Suppressor macrophage treated with lipopolysaccharide for 1 hour (primary cell): Measurements from ENCODE around the gene P3H3.

Experiments used
- DNase-seq, 3 donors: peaks; one replicate each; pipeline ENCODE4 v3.0.0-alpha.2; 2020 to 2022

P3H3 gene

GRCh38 chr12:6799147-6799546 is 29.1 kb upstream of the P3H3 start:
- DNase-seq: no peak

DNA sequence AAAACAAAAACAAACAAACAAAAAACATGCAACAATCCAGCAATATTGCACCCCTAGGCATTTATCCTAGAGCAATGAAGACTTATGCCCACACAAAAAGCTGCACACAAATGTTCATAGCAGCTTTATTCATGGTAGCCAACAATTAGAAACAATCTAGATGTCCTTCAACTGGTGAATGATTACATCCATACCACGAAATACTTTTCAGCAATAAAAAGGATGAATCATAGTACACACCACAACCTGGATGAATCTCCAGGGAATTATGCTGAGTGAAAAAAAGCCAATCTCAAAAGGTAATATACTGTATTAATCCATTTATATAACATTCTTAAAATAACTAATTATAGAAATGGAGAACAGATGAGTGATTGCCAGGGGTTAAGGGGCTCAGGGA is 21.0 kb upstream of the P3H3 start:
- no peak for DNase-seq

- no peak for DNase-seq
Observed at GRCh38 chr12:6809056-6809455, 19.2 kb upstream of the P3H3 start.

DNA sequence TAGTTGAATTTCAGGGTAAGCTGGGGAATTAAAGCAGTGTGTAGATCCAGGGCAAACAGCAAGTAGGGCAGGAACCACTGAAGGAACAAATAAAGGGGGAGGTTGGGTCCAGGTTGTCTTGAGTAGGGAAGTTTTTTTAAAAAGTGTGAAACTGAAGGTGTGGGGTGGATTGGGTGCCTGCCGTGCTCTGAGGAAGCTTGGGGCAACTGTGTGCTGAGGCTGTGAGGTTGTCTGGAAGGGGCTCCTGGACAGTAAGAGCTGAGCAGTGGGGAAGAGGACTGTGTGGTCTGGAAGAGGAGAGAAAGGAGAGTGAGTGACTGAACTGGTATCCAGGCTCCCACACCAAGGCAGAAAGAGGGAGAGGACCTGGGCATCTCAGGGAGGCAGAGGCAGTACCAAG is 17.4 kb upstream of the P3H3 start:
- no peak for DNase-seq

- DNase-seq: peak in 1 of 3 donors; percentile 18
Observed at GRCh38 chr12:6813363-6813762, 14.8 kb upstream of the P3H3 start.

DNA sequence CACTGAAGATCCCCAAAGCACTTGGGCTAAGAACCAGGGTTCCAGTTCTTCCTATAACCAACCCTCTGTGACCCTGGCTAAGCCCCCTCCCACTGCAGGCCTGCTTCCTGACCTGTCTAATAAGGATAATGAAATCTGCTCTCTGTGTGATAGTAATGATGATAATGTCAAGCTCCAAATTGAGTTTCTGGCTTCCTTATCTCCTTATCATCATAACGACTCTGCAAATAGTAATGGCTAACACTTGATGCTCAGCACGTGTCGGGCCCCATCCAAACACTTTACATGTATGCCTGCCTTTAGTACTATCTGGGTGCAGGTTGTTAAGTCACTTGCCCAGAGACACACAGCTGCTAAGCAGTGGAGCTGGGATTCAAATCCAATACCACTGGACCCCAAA is 11.6 kb upstream of the P3H3 start:
- no peak for DNase-seq

DNA sequence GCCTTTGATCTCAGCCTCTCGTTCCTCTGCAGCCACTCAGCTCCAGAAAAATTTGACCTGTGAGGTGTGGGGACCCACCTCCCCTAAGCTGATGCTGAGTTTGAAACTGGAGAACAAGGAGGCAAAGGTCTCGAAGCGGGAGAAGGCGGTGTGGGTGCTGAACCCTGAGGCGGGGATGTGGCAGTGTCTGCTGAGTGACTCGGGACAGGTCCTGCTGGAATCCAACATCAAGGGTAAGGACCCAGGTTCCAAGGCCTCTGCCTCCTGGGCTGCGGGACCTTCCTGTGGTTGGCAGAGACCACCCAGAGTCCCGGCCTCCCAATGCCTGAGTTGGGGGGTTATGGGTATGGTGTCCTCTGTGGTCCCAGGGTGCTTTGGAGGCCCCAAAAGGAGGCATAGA is 11.1 kb upstream of the P3H3 start:
- no peak for DNase-seq

GRCh38 chr12:6817662-6818157 is 10.5 kb upstream of the P3H3 start:
- DNase-seq: no peak

DNA sequence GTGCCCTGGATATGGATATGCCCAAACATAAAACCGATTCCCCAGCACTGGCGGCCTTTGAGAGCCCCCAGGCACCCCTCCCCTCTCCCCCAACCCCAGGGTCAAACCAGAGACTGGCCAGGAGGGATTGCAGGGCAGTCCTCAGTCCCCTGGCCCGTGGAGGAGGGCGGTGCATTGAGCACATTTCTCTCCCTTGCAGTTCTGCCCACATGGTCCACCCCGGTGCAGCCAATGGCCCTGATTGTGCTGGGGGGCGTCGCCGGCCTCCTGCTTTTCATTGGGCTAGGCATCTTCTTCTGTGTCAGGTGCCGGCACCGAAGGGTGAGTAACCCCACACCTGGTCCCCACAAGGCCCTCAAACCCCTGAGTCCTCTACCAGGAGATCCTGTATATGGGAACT is 10.0 kb upstream of the P3H3 start:
- no peak for DNase-seq

DNA sequence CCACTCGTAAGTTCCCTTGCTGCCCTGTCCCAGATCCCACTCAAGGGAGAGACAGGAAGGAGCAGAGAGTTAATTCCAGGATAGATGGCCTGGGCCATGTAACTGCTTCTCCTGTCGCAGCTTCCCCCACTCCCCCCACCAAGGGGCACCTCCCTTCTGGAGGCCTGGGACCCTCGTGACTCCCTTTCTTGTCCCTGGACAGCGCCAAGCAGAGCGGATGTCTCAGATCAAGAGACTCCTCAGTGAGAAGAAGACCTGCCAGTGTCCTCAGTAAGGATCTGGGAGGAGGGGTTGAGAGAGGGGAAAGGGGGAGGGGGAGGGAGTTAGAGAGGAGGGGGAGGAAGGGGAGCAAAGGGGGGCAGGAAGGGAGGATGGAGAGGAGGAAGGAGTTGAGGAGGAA is 9.6 kb upstream of the P3H3 start:
- no peak for DNase-seq

DNA sequence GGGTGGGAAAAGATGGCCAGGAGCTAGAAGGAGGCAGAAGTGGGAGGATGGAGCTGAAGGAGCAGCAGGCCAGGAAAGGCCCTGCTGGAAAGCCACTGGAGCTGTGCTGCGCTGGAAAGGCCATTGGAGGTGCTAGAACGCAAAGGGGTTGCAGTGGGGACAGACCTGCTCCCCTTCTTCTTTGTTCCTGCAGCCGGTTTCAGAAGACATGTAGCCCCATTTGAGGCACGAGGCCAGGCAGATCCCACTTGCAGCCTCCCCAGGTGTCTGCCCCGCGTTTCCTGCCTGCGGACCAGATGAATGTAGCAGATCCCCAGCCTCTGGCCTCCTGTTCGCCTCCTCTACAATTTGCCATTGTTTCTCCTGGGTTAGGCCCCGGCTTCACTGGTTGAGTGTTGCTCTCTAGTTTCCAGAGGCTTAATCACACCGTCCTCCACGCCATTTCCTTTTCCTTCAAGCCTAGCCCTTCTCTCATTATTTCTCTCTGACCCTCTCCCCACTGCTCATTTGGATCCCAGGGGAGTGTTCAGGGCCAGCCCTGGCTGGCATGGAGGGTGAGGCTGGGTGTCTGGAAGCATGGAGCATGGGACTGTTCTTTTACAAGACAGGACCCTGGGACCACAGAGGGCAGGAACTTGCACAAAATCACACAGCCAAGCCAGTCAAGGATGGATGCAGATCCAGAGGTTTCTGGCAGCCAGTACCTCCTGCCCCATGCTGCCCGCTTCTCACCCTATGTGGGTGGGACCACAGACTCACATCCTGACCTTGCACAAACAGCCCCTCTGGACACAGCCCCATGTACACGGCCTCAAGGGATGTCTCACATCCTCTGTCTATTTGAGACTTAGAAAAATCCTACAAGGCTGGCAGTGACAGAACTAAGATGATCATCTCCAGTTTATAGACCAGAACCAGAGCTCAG is 8.8 kb upstream of the P3H3 start:
- peak in 1 of 3 donors; percentile 1 for DNase-seq

GRCh38 chr12:6820166-6820565 is 8.0 kb upstream of the P3H3 start:
- DNase-seq: peak in 1 of 3 donors; percentile 12

GRCh38 chr12:6821591-6822425 is 6.4 kb upstream of the P3H3 start, which contains the start of gene GPR162:
GPR162 (plus strand) TSS chr12:6821821; CDS start chr12:6823899, 2,078 bp downstream.
- DNase-seq: peak; percentile 31 to 61 (median 39)

DNA sequence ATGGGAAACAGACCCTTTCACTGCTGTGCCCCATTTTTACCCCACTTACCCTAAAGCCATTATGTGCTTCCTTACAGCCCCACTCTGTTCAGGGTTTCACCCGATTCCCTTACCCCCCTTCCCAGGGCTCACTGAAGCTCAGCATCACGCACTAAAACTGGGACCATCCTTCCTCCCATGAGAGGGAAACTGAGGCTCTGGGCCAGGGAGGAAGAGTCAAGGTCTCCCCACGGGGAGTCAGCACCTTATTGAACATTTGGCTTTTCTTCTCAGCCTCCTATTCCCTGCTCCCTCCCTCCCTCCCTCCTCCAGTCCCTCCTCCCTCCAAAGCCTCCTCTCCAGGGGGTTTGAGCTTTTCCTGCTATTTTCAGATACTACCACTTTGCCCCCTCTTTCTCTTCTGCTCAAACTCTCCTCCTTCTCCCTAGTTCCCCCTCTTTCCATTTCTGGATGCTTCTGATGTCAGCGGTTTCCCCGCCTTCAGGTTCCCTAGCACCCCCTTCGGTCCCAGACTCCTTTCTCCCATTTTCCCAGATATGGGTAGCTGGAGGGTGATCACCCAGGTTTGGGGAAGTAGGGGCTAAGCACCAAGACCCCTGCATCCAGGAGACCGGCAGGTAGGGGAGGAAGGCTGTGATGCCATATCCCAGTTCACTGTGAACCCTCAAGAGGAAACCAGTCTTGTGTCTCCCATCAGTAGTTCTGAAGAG is 5.6 kb upstream of the P3H3 start:
- peak in 1 of 3 donors; percentile 16 for DNase-seq

DNA sequence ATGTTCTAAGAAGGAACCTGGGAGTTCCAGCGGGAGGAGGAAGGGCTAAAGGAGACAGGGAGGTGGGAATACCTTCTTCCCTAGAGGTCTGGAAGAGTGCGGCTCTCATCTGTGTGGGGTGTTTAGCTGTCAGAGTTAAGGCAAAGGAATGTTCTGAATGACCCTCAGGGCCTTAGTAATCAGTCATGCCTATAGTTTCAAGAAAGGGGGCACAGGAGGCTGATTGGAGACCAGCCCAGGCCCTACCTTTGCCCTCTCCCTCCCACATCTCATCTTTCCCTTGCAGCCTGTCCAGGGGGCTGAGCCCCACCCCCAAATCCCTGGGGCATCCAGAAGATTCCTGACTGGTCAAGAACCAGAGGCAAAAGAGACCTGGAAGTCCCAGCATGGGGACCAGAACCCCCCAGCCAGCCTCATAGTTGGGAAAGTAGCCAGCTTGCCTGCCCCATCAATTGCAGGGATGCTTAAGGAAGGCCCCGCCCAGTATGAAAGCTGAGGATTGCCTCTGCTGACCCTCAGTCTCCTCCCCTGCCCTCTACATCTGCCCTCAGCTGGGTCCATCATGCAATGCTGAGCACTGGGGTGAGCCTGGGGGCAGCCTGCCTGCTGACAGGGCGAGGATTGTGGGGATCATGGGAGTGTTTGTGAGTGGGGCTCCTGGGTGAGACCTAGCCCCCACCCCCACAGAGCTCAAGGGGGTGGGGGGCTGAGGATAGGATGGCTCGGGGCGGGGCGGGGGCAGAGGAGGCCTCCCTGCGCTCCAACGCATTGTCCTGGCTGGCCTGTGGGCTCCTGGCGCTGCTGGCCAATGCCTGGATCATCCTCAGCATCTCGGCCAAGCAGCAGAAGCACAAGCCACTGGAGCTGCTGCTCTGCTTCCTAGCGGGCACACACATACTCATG is 4.8 kb upstream of the P3H3 start:
- peak in 1 of 3 donors; percentile 9 for DNase-seq

GRCh38 chr12:6824085-6824775 is 4.0 kb upstream of the P3H3 start:
- peak in 1 of 3 donors; percentile 11 for DNase-seq

GRCh38 chr12:6824901-6825381 is 3.3 kb upstream of the P3H3 start:
- peak in 1 of 3 donors; percentile 20 for DNase-seq

GRCh38 chr12:6825398-6826124 is 2.6 kb upstream of the P3H3 start:
- DNase-seq: peak; percentile 89 to 92 (median 92)

- no peak for DNase-seq
Observed at GRCh38 chr12:6826125-6826733, 2.0 kb upstream of the P3H3 start.
